ENCODE measurements around the gene SOBP. TPM values are rescaled to one million over a fixed set of nuclear protein-coding genes. Genes with fewer than 3 reads are reported as not detected.

The SOBP gene
- total and polyA plus RNA-seq, 5 donors from 2014 or later: 0.07 to 0.13 TPM; not detected in 3

- Histone ChIP-seq H3K36me3 (ENCODE audit: control insufficient read depth, insufficient read depth, low read length) (no peaks in the 10 kb centered on the region), H3K27me3 (ENCODE audit: control insufficient read depth, insufficient read depth, low read length) (peaks cover 3% of the 10 kb centered on the region), H3K9me3 (ENCODE audit: control insufficient read depth in 2 of 2, low read length in 2 of 2) (no peaks in the 10 kb centered on the region), H3K4me3 (ENCODE audit: low read depth, low read length) (no peak overlapping the region), H3K27ac (ENCODE audit: insufficient read depth, low read length, poor library complexity, severe bottlenecking) (no peak overlapping the region), H3K4me1 (ENCODE audit: control insufficient read depth, insufficient read depth, low read length, poor library complexity, severe bottlenecking) (no peaks in the 10 kb centered on the region)
- peaks cover 26% of the 10 kb centered on the region for H3K27me3 Mint-ChIP-seq
- no peak overlapping the region for H3K4me3 Mint-ChIP-seq
- H3K9me3 Mint-ChIP-seq: no peaks in the 10 kb centered on the region
- H3K4me1 Mint-ChIP-seq: no peaks in the 10 kb centered on the region
- ATAC-seq (ENCODE audit: low read depth in 2 of 2): no peak
- H3K36me3 Mint-ChIP-seq: no peaks in the 10 kb centered on the region
- no peak overlapping the region for H3K27ac Mint-ChIP-seq
- no peak for DNase-seq
Observed at GRCh38 chr6:107646176-107646575, 156.3 kb downstream of the SOBP start.

GRCh38 chr6:107646776-107647438, 157.0 kb downstream of the SOBP start:
- no peaks in the 10 kb centered on the region for H3K9me3 ChIP-seq (ENCODE audit: control insufficient read depth in 2 of 2, low read length in 2 of 2)
- ATAC-seq (ENCODE audit: low read depth in 2 of 2) (no peak), DNase-seq (no peak)
- peaks cover 3% of the 10 kb centered on the region for H3K27me3 ChIP-seq (ENCODE audit: control insufficient read depth, insufficient read depth, low read length)
- peaks cover 0 to 3% (median 0%) of the 10 kb centered on the region in 7 donors for H3K9me3 Mint-ChIP-seq
- no peak overlapping the region for H3K27ac Mint-ChIP-seq
- peaks cover 27% of the 10 kb centered on the region for H3K27me3 Mint-ChIP-seq
- H3K36me3 Mint-ChIP-seq: no peaks in the 10 kb centered on the region
- H3K4me3 Mint-ChIP-seq: no peak overlapping the region
- no peaks in the 10 kb centered on the region for H3K4me1 ChIP-seq (ENCODE audit: control insufficient read depth, insufficient read depth, low read length, poor library complexity, severe bottlenecking)
- H3K4me3 ChIP-seq (ENCODE audit: low read depth, low read length): no peak overlapping the region
- H3K4me1 Mint-ChIP-seq: no peaks in the 10 kb centered on the region
- H3K36me3 ChIP-seq (ENCODE audit: control insufficient read depth, insufficient read depth, low read length): no peaks in the 10 kb centered on the region
- no peak overlapping the region for H3K27ac ChIP-seq (ENCODE audit: insufficient read depth, low read length, poor library complexity, severe bottlenecking)

- H3K9me3 Mint-ChIP-seq: peaks cover 0 to 4% (median 0%) of the 10 kb centered on the region in 7 donors
- no peak overlapping the region for H3K4me3 Mint-ChIP-seq
- H3K27ac Mint-ChIP-seq: no peak overlapping the region
- peaks cover 3% of the 10 kb centered on the region for H3K27me3 ChIP-seq (ENCODE audit: control insufficient read depth, insufficient read depth, low read length)
- no peaks in the 10 kb centered on the region for H3K9me3 ChIP-seq (ENCODE audit: control insufficient read depth in 2 of 2, low read length in 2 of 2)
- H3K4me3 ChIP-seq (ENCODE audit: low read depth, low read length): no peak overlapping the region
- no peak for DNase-seq
- H3K36me3 Mint-ChIP-seq: no peaks in the 10 kb centered on the region
- H3K27ac ChIP-seq (ENCODE audit: insufficient read depth, low read length, poor library complexity, severe bottlenecking): no peak overlapping the region
- no peaks in the 10 kb centered on the region for H3K36me3 ChIP-seq (ENCODE audit: control insufficient read depth, insufficient read depth, low read length)
- peaks cover 28% of the 10 kb centered on the region for H3K27me3 Mint-ChIP-seq
- no peaks in the 10 kb centered on the region for H3K4me1 Mint-ChIP-seq
- ATAC-seq (ENCODE audit: low read depth in 2 of 2): no peak
- no peaks in the 10 kb centered on the region for H3K4me1 ChIP-seq (ENCODE audit: control insufficient read depth, insufficient read depth, low read length, poor library complexity, severe bottlenecking)
Observed at GRCh38 chr6:107647439-107647948, 157.6 kb downstream of the SOBP start.

GRCh38 chr6:107648983-107649382, 159.1 kb downstream of the SOBP start:
- H3K36me3 Mint-ChIP-seq: no peaks in the 10 kb centered on the region
- H3K36me3 ChIP-seq (ENCODE audit: control insufficient read depth, insufficient read depth, low read length): no peaks in the 10 kb centered on the region
- peaks cover 3% of the 10 kb centered on the region for H3K27me3 ChIP-seq (ENCODE audit: control insufficient read depth, insufficient read depth, low read length)
- H3K27ac ChIP-seq (ENCODE audit: insufficient read depth, low read length, poor library complexity, severe bottlenecking): no peak overlapping the region
- no peaks in the 10 kb centered on the region for H3K4me1 Mint-ChIP-seq
- H3K9me3 ChIP-seq (ENCODE audit: control insufficient read depth in 2 of 2, low read length in 2 of 2): no peaks in the 10 kb centered on the region
- ATAC-seq (ENCODE audit: low read depth in 2 of 2) (no peak), DNase-seq (no peak)
- peaks cover 0 to 4% (median 0%) of the 10 kb centered on the region in 7 donors for H3K9me3 Mint-ChIP-seq
- H3K27me3 Mint-ChIP-seq: peaks cover 25% of the 10 kb centered on the region
- no peak overlapping the region for H3K27ac Mint-ChIP-seq
- no peaks in the 10 kb centered on the region for H3K4me1 ChIP-seq (ENCODE audit: control insufficient read depth, insufficient read depth, low read length, poor library complexity, severe bottlenecking)
- H3K4me3 ChIP-seq (ENCODE audit: low read depth, low read length): no peak overlapping the region
- no peak overlapping the region for H3K4me3 Mint-ChIP-seq

- no peaks in the 10 kb centered on the region for H3K9me3 ChIP-seq (ENCODE audit: control insufficient read depth in 2 of 2, low read length in 2 of 2)
- ATAC-seq (ENCODE audit: low read depth in 2 of 2): no peak
- Mint-ChIP-seq H3K27me3 (peaks cover 36% of the 10 kb centered on the region), H3K27ac (no peak overlapping the region), H3K36me3 (no peaks in the 10 kb centered on the region), H3K9me3 (peaks cover 0 to 4% (median 0%) of the 10 kb centered on the region in 7 donors), H3K4me3 (no peak overlapping the region), H3K4me1 (peaks cover 0 to 13% (median 5%) of the 10 kb centered on the region in 4 donors)
- H3K4me1 ChIP-seq (ENCODE audit: control insufficient read depth, insufficient read depth, low read length, poor library complexity, severe bottlenecking): peaks cover 5% of the 10 kb centered on the region
- no peaks in the 10 kb centered on the region for H3K36me3 ChIP-seq (ENCODE audit: control insufficient read depth, insufficient read depth, low read length)
- no peak overlapping the region for H3K27ac ChIP-seq (ENCODE audit: insufficient read depth, low read length, poor library complexity, severe bottlenecking)
- no peak overlapping the region for H3K4me3 ChIP-seq (ENCODE audit: low read depth, low read length)
- H3K27me3 ChIP-seq (ENCODE audit: control insufficient read depth, insufficient read depth, low read length): peaks cover 3% of the 10 kb centered on the region
- DNase-seq: no peak
Observed at GRCh38 chr6:107652526-107653182, 162.7 kb downstream of the SOBP start.

- Histone ChIP-seq H3K9me3 (ENCODE audit: control insufficient read depth in 2 of 2, low read length in 2 of 2) (no peaks in the 10 kb centered on the region), H3K27me3 (ENCODE audit: control insufficient read depth, insufficient read depth, low read length) (peaks cover 3% of the 10 kb centered on the region), H3K36me3 (ENCODE audit: control insufficient read depth, insufficient read depth, low read length) (no peaks in the 10 kb centered on the region), H3K27ac (ENCODE audit: insufficient read depth, low read length, poor library complexity, severe bottlenecking) (no peak overlapping the region), H3K4me1 (ENCODE audit: control insufficient read depth, insufficient read depth, low read length, poor library complexity, severe bottlenecking) (peaks cover 11% of the 10 kb centered on the region), H3K4me3 (ENCODE audit: low read depth, low read length) (no peak overlapping the region)
- Mint-ChIP-seq H3K4me3 (no peak overlapping the region), H3K27ac (no peak overlapping the region), H3K36me3 (no peaks in the 10 kb centered on the region), H3K9me3 (peaks cover 0 to 4% (median 0%) of the 10 kb centered on the region in 7 donors), H3K27me3 (peaks cover 32% of the 10 kb centered on the region), H3K4me1 (peaks cover 0 to 18% (median 8%) of the 10 kb centered on the region in 4 donors)
- DNase-seq (no peak), ATAC-seq (ENCODE audit: low read depth in 2 of 2) (no peak)
Observed at GRCh38 chr6:107653183-107653580, 163.3 kb downstream of the SOBP start.

GRCh38 chr6:107653861-107654394, 164.0 kb downstream of the SOBP start:
- H3K27ac ChIP-seq (ENCODE audit: insufficient read depth, low read length, poor library complexity, severe bottlenecking): no peak overlapping the region
- no peak overlapping the region for H3K4me3 ChIP-seq (ENCODE audit: low read depth, low read length)
- DNase-seq: no peak
- peaks cover 3% of the 10 kb centered on the region for H3K27me3 ChIP-seq (ENCODE audit: control insufficient read depth, insufficient read depth, low read length)
- Mint-ChIP-seq H3K27me3 (peaks cover 33% of the 10 kb centered on the region), H3K4me1 (peaks cover 0 to 26% (median 12%) of the 10 kb centered on the region in 4 donors), H3K9me3 (peaks cover 0 to 4% (median 0%) of the 10 kb centered on the region in 7 donors), H3K36me3 (no peaks in the 10 kb centered on the region), H3K27ac (no peak overlapping the region), H3K4me3 (no peak overlapping the region)
- H3K36me3 ChIP-seq (ENCODE audit: control insufficient read depth, insufficient read depth, low read length): no peaks in the 10 kb centered on the region
- peaks cover 13% of the 10 kb centered on the region for H3K4me1 ChIP-seq (ENCODE audit: control insufficient read depth, insufficient read depth, low read length, poor library complexity, severe bottlenecking)
- no peaks in the 10 kb centered on the region for H3K9me3 ChIP-seq (ENCODE audit: control insufficient read depth in 2 of 2, low read length in 2 of 2)
- ATAC-seq (ENCODE audit: low read depth in 2 of 2): no peak

All from CD4-positive, CD25-positive, alpha-beta regulatory T cell (primary cell).